Erythroblast (primary cell): Measurements from ENCODE around the gene TRMT61A.

Experiments
- GATA1 ChIP-seq: IDR thresholded peaks from 2 replicates; pipeline ENCODE4 v1.6.1; 2011; ENCODE audit warnings: low read depth, mild to moderate bottlenecking, control low read depth, low read length, moderate library complexity
- POLR2A ChIP-seq: IDR thresholded peaks from 2 replicates; pipeline ENCODE4 v1.6.1; 2011; ENCODE audit warnings: mild to moderate bottlenecking, low read length

DNA sequence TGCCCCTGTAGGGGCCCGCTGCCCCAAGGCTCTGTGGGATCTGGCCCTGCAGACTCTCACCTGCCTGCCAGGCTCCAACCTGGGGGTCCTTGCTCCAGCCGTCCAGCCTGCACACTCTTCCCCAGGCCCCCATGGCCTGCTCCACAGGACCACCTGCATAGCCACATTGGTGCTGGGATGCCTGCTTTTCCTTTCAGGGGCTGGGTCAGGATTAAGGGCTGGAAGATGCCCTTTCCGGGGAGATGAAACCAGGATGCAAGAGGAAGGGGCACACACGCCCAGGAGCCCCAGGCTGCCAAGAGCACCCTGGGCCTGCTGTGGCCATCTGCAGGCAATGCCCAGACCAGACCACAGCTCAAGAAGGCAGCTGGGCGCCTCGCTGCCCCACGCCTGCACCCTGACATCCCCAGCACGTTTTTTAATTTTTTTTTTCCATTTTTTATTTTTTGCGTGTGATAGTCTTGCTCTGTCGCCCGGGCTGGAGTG, 18.5 kb downstream of the TRMT61A start:
- TF ChIP-seq POLR2A (no peak), GATA1 (no peak)
